ENCODE data around the gene KRTAP12-1.
"Not testable (repeated sequence)": the region's sequence is repeated elsewhere in the genome, so short reads cannot be mapped to it uniquely, and the experiment has no call there.

Gene KRTAP12-1

GRCh38 chr21:44700101-44701022, 18.4 kb upstream of the KRTAP12-1 start:
- DNase-seq (ENCODE audit: low read depth, low spot score), result no peak

GRCh38 chr21:44699502-44700001, 17.6 kb upstream of the KRTAP12-1 start:
- H3K27ac ChIP-seq, result no peak overlapping the region
- DNase-seq (ENCODE audit: low read depth, low spot score), result no peak

More at GRCh38 chr21:44700101-44701022, 18.4 kb upstream of the KRTAP12-1 start:
- H3K27ac ChIP-seq, result no peak overlapping the region

GRCh38 chr21:44697811-44698734, 16.1 kb upstream of the KRTAP12-1 start:
- DNase-seq (ENCODE audit: low read depth, low spot score), result no peak
- H3K27ac ChIP-seq, result no peak overlapping the region

GRCh38 chr21:44697172-44697810, 15.3 kb upstream of the KRTAP12-1 start, which contains the start of gene KRTAP10-12:
Gene KRTAP10-12, plus strand, starts transcription at chr21:44697172. Its CDS starts 30 bp downstream, at chr21:44697202.
- not testable (repeated sequence) for DNase-seq (ENCODE audit: low read depth, low spot score); H3K27ac ChIP-seq

- no peak for DNase-seq (ENCODE audit: low read depth, low spot score)
- H3K27ac ChIP-seq, result no peak overlapping the region
These were observed 14.6 kb upstream of the KRTAP12-1 start for GRCh38 chr21:44696572-44696971.

GRCh38 chr21:44695641-44696040, 13.7 kb upstream of the KRTAP12-1 start:
- no peak for DNase-seq (ENCODE audit: low read depth, low spot score)
- H3K27ac ChIP-seq, result no peak overlapping the region

- no peak for DNase-seq (ENCODE audit: low read depth, low spot score)
- H3K27ac ChIP-seq, result no peak overlapping the region
These were observed 13.2 kb upstream of the KRTAP12-1 start for GRCh38 chr21:44695184-44695583.

- no peak for DNase-seq (ENCODE audit: low read depth, low spot score)
- no peak overlapping the region for H3K27ac ChIP-seq
These were observed 12.8 kb upstream of the KRTAP12-1 start for GRCh38 chr21:44694776-44695175.

- DNase-seq (ENCODE audit: low read depth, low spot score), result no peak
- no peak overlapping the region for H3K27ac ChIP-seq
These were observed 11.0 kb upstream of the KRTAP12-1 start for GRCh38 chr21:44692798-44693512.

- no peak for DNase-seq (ENCODE audit: low read depth, low spot score)
- no peak overlapping the region for H3K27ac ChIP-seq
These were observed 9.7 kb upstream of the KRTAP12-1 start for GRCh38 chr21:44691686-44692085.

- H3K27ac ChIP-seq; DNase-seq (ENCODE audit: low read depth, low spot score): not testable (repeated sequence)
These were observed 7.8 kb upstream of the KRTAP12-1 start for GRCh38 chr21:44689740-44690139.

- DNase-seq (ENCODE audit: low read depth, low spot score), result no peak
These were observed 5.7 kb upstream of the KRTAP12-1 start for GRCh38 chr21:44687671-44688070.

GRCh38 chr21:44686843-44687561, 5.0 kb upstream of the KRTAP12-1 start:
- DNase-seq (ENCODE audit: low read depth, low spot score), result no peak
- no peak overlapping the region for H3K27ac ChIP-seq

More at GRCh38 chr21:44687671-44688070, 5.7 kb upstream of the KRTAP12-1 start:
- no peak overlapping the region for H3K27ac ChIP-seq

- no peak for DNase-seq (ENCODE audit: low read depth, low spot score)
- H3K27ac ChIP-seq, result no peak overlapping the region
These were observed 4.2 kb upstream of the KRTAP12-1 start for GRCh38 chr21:44686000-44686781.

- H3K27ac ChIP-seq; DNase-seq (ENCODE audit: low read depth, low spot score): not testable (repeated sequence)
These were observed 3.1 kb upstream of the KRTAP12-1 start for GRCh38 chr21:44685050-44685449.

GRCh38 chr21:44684483-44684882, 2.5 kb upstream of the KRTAP12-1 start:
- DNase-seq (ENCODE audit: low read depth, low spot score), result no peak
- H3K27ac ChIP-seq, result no peak overlapping the region

GRCh38 chr21:44684077-44684476, 2.1 kb upstream of the KRTAP12-1 start:
- DNase-seq (ENCODE audit: low read depth, low spot score), result no peak
- no peak overlapping the region for H3K27ac ChIP-seq

- DNase-seq (ENCODE audit: low read depth, low spot score), result no peak
These were observed 703 bp upstream of the KRTAP12-1 start for GRCh38 chr21:44682580-44683151.

More at GRCh38 chr21:44682580-44683151, 703 bp upstream of the KRTAP12-1 start:
- no peak overlapping the region for H3K27ac ChIP-seq

Measured in epithelial cell of prostate (primary cell).